Measurements from ENCODE around the gene SIAE.
A peak's percentile ranks its signal among the peaks of the same experiment; 100 is the strongest.

The SIAE gene

GRCh38 chr11:124673333-124674167, at the start of gene SIAE, which contains the start of gene SPA17:
TSS of gene SIAE (minus strand) at chr11:124673739. CDS start at chr11:124673708, 31 bp downstream.
TSS of gene SPA17 (plus strand) at chr11:124673904. CDS start at chr11:124675265, 1,361 bp downstream.
- DNase-seq: peak; percentile 38 to 65

- DNase-seq: no peak
These were observed 48.6 kb upstream of the SIAE start for GRCh38 chr11:124722176-124722575.

GRCh38 chr11:124719534-124719933, 46.0 kb upstream of the SIAE start:
- DNase-seq: no peak

- no peak for DNase-seq
These were observed 45.3 kb upstream of the SIAE start for GRCh38 chr11:124718801-124719200.

- DNase-seq: no peak
These were observed 44.5 kb upstream of the SIAE start for GRCh38 chr11:124717786-124718651.

GRCh38 chr11:124717421-124717785, 43.9 kb upstream of the SIAE start:
- DNase-seq: no peak

GRCh38 chr11:124716591-124716990, 43.1 kb upstream of the SIAE start:
- DNase-seq: no peak

GRCh38 chr11:124712392-124712791, 38.9 kb upstream of the SIAE start:
- no peak for DNase-seq

GRCh38 chr11:124707829-124708228, 34.3 kb upstream of the SIAE start:
- DNase-seq: no peak

- DNase-seq: no peak
These were observed 26.5 kb upstream of the SIAE start for GRCh38 chr11:124700028-124700427.

- DNase-seq: no peak
These were observed 26.0 kb upstream of the SIAE start for GRCh38 chr11:124699547-124699946.

GRCh38 chr11:124693142-124693541, 19.6 kb upstream of the SIAE start:
- DNase-seq: no peak

GRCh38 chr11:124682443-124682842, 8.9 kb upstream of the SIAE start:
- no peak for DNase-seq

- DNase-seq: no peak
These were observed 7.9 kb upstream of the SIAE start for GRCh38 chr11:124681421-124681820.

- DNase-seq: no peak
These were observed 4.9 kb upstream of the SIAE start for GRCh38 chr11:124678416-124678815.

- no peak for DNase-seq
These were observed 2.8 kb upstream of the SIAE start for GRCh38 chr11:124676386-124676785.

GRCh38 chr11:124674571-124674970, 1.0 kb upstream of the SIAE start:
- DNase-seq: no peak

GRCh38 chr11:124674168-124674517, 604 bp upstream of the SIAE start:
- no peak for DNase-seq

GRCh38 chr11:124672536-124673215, 863 bp downstream of the SIAE start:
- DNase-seq: no peak

- no peak for DNase-seq
These were observed 2.8 kb downstream of the SIAE start for GRCh38 chr11:124670732-124671131.

GRCh38 chr11:124669193-124669592, 4.3 kb downstream of the SIAE start:
- peak in 1 of 2 experiments; percentile 11 for DNase-seq

GRCh38 chr11:124667601-124668000, 5.9 kb downstream of the SIAE start:
- DNase-seq: no peak

- no peak for DNase-seq
These were observed 9.7 kb downstream of the SIAE start for GRCh38 chr11:124663861-124664260.

Measured in cerebellar nuclear complex (tissue), 1 donor.